Measurements from ENCODE around the gene KIF1A. TPM values are rescaled to one million over a fixed set of nuclear protein-coding genes. Genes with fewer than 3 reads are reported as not detected.

Gene KIF1A
- total RNA-seq, 1 experiment from 2014 or later: not detected

DNA sequence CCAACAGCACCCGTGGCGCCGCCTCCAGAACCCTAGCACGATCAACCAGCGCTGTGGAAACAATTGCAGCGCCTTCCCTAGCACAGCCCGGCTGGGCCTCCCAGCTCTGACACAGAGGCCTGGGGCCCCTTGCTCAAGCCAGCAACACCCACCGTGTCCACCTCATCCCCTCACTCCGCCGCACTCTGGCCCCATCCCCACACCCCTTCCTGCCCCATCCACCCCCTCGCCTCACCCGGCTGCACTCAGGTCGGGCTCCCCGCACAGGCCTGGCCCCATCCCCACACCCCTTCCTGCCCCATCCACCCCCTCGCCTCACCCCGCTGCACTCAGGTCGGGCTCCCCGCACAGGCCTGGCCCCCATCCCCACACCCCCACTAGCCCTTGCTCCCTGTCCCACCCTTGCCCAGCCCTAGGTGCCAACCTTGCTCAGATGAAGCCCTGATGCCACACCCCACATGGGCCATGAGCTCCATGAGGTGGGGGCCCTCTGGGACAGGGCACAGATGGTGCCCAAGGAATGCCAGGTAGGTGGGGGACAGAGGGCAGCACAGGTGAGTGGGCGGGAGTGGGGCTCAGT lies 28.7 kb downstream of the KIF1A start:
- no peak for TF ChIP-seq EZH2 (IDR thresholded peaks at IDR 0.05; ENCODE audit: low read depth)
- TF ChIP-seq, protein P1, sequence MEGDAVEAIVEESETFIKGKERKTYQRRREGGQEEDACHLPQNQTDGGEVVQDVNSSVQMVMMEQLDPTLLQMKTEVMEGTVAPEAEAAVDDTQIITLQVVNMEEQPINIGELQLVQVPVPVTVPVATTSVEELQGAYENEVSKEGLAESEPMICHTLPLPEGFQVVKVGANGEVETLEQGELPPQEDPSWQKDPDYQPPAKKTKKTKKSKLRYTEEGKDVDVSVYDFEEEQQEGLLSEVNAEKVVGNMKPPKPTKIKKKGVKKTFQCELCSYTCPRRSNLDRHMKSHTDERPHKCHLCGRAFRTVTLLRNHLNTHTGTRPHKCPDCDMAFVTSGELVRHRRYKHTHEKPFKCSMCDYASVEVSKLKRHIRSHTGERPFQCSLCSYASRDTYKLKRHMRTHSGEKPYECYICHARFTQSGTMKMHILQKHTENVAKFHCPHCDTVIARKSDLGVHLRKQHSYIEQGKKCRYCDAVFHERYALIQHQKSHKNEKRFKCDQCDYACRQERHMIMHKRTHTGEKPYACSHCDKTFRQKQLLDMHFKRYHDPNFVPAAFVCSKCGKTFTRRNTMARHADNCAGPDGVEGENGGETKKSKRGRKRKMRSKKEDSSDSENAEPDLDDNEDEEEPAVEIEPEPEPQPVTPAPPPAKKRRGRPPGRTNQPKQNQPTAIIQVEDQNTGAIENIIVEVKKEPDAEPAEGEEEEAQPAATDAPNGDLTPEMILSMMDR (conservative IDR thresholded peaks at IDR 0.05): no peak
- ChIA-PET POLR2A (ENCODE audit: unreplicated experiment) (no interaction called here), CTCF (no interaction called here)
- H3K79me2 ChIP-seq (ENCODE audit: low read depth): no peaks in the 10 kb centered on the region
- H3K9me2 ChIP-seq (ENCODE audit: insufficient read depth): no peaks in the 10 kb centered on the region
- H3K36me3 ChIP-seq (ENCODE audit: low read depth): no peaks in the 10 kb centered on the region
- DNase-seq: no peak
- H3F3A ChIP-seq (ENCODE audit: insufficient read depth, low read depth): no peaks in the 10 kb centered on the region
- no peak overlapping the region for H3K4me3 ChIP-seq
- H2AFZ ChIP-seq: no peak overlapping the region
- H4K20me1 ChIP-seq (ENCODE audit: insufficient read depth): no peaks in the 10 kb centered on the region
- H3K27me3 ChIP-seq (ENCODE audit: insufficient read depth, low read depth): peaks cover 97% of the 10 kb centered on the region
- H3K9me3 ChIP-seq (ENCODE audit: insufficient read depth, low read depth): no peaks in the 10 kb centered on the region
- H3K27ac ChIP-seq: no peak overlapping the region
- BruUV-seq (replicated peaks): no TSS peak
- intact Hi-C loops (cut with micrococcal nuclease; ENCODE audit: unreplicated experiment): no loop called here
- H3K4me2 ChIP-seq: no peak overlapping the region
- no peaks in the 10 kb centered on the region for H3K4me1 ChIP-seq (replicated peaks; ENCODE audit: insufficient read depth)

DNA sequence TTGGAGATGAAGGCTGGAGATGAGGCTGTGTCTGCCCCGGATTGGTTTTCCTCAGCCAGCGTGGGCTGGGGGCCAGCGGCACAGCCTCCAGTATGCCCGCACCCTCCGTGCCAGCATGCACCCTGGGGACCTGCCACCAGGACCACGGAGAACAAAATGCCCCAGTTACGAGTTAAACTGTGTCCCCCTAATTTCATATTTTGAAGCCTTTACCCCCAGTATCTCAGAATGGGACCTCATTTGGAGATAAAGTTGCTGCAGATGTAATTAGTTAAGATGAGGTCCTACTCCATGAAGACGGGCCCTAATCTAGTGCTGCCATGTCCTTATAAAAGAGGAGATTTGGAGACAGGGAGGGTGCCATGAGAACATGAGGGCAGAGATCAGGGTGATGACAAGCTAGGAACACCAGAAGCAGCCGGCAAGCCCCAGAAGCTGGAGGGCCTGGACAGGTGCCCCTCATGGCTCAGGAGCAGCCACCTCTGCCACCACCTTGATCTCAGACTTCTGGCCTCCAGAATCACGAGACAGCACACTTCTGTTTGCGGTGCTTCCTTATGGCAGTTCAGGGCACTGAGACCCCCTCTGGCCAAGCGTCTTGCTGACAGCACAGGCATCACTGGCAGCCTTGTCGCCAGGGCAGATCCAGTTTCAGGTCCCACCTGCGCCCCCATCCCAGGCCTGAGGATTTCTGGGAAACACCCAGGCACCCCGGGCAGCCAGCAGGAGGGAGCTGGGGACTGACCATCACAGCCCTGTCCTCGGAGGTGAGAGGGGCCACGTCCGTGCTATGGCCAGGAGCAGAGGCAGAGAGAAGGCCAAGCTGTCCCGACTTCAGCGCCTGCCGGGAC lies 29.4 kb downstream of the KIF1A start:
- no peaks in the 10 kb centered on the region for H3K9me2 ChIP-seq (ENCODE audit: insufficient read depth)
- no peaks in the 10 kb centered on the region for H3K9me3 ChIP-seq (ENCODE audit: insufficient read depth, low read depth)
- no peaks in the 10 kb centered on the region for H4K20me1 ChIP-seq (ENCODE audit: insufficient read depth)
- DNase-seq: no peak
- no peak overlapping the region for H3K4me2 ChIP-seq
- no peaks in the 10 kb centered on the region for H3K79me2 ChIP-seq (ENCODE audit: low read depth)
- intact Hi-C loops (cut with micrococcal nuclease; ENCODE audit: unreplicated experiment): no loop called here
- POLR2A ChIA-PET (ENCODE audit: unreplicated experiment): no interaction called here
- CTCF ChIA-PET: interaction anchor here (0.6 kb wide), 1 partner anchor 51 kb away, joined by 11 read pairs; no protein-coding TSS in a partner anchor
- no peak for TF ChIP-seq EZH2 (IDR thresholded peaks at IDR 0.05; ENCODE audit: low read depth)
- TF ChIP-seq, protein P1 (conservative IDR thresholded peaks at IDR 0.05): no peak
- no peak overlapping the region for H2AFZ ChIP-seq
- H3K27me3 ChIP-seq (ENCODE audit: insufficient read depth, low read depth): peaks cover 97% of the 10 kb centered on the region
- no TSS peak for BruUV-seq (replicated peaks)
- H3F3A ChIP-seq (ENCODE audit: insufficient read depth, low read depth): no peaks in the 10 kb centered on the region
- no peak overlapping the region for H3K27ac ChIP-seq
- no peaks in the 10 kb centered on the region for H3K4me1 ChIP-seq (replicated peaks; ENCODE audit: insufficient read depth)
- H3K36me3 ChIP-seq (ENCODE audit: low read depth): no peaks in the 10 kb centered on the region
- no peak overlapping the region for H3K4me3 ChIP-seq

DNA sequence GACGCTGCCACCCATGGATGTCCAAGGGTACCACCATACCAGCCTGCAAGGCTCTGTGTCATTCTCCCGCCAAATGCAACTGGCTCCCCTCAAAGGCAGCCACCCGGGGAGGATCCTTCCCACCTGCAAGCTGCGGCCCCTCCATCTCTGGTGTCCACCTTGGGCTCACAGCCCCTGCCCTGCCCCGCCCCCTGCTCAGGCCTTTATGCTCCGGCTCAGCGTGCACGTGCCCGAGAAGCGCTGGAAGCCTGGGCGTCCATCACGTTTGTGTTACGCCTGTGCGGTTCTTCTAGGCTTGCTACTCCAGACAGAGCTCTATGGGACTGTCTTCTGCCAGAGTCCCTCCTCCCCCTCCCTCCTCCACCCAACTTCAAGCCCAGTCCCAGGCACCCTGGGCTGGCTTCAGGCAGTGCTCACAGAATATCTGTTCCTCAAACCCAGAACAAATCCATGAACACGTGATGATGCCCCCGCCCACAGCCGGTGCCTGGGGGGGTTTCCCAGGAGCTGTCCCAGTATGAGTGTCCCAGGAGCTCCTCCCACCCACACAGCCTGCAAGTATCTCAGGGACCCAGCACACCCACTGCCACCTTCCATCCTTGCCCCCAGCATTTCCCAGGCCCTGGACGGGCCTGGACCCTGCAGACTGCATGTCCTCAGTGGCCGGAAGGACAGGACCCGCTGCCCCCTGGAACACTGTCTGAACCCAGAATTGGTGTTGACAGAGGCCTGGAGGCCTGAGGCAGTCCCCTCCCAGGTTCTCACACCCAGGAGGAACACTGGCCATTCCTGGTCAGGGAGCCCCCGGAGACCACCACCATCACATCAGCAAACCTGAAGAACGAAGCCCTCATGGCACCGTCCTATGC lies 30.3 kb downstream of the KIF1A start:
- H2AFZ ChIP-seq: no peak overlapping the region
- H3K27ac ChIP-seq: no peak overlapping the region
- intact Hi-C loops (cut with micrococcal nuclease; ENCODE audit: unreplicated experiment): no loop called here
- no peak for TF ChIP-seq EZH2 (IDR thresholded peaks at IDR 0.05; ENCODE audit: low read depth)
- TF ChIP-seq, protein P1 (conservative IDR thresholded peaks at IDR 0.05): no peak
- DNase-seq: no peak
- no peaks in the 10 kb centered on the region for H3K36me3 ChIP-seq (ENCODE audit: low read depth)
- no TSS peak for BruUV-seq (replicated peaks)
- no peaks in the 10 kb centered on the region for H3K9me2 ChIP-seq (ENCODE audit: insufficient read depth)
- no peaks in the 10 kb centered on the region for H3K79me2 ChIP-seq (ENCODE audit: low read depth)
- ChIA-PET CTCF (no interaction called here), POLR2A (ENCODE audit: unreplicated experiment) (no interaction called here)
- H3K9me3 ChIP-seq (ENCODE audit: insufficient read depth, low read depth): no peaks in the 10 kb centered on the region
- H3K4me3 ChIP-seq: no peak overlapping the region
- H3K27me3 ChIP-seq (ENCODE audit: insufficient read depth, low read depth): peaks cover 97% of the 10 kb centered on the region
- no peaks in the 10 kb centered on the region for H4K20me1 ChIP-seq (ENCODE audit: insufficient read depth)
- no peak overlapping the region for H3K4me2 ChIP-seq
- H3F3A ChIP-seq (ENCODE audit: insufficient read depth, low read depth): no peaks in the 10 kb centered on the region
- H3K4me1 ChIP-seq (replicated peaks; ENCODE audit: insufficient read depth): no peaks in the 10 kb centered on the region
